ENCODE measurements around the gene CCDC110.
A peak's percentile ranks its signal among the peaks of the same experiment; 100 is the strongest.

CCDC110 gene

GRCh38 chr4:185510806-185511205, 39.3 kb upstream of the CCDC110 start:
- no peak overlapping the region for H3K9ac ChIP-seq
- H4K20me1 ChIP-seq: peaks cover 14% of the 10 kb centered on the region
- no peak for TF ChIP-seq Cebpa-rat (IDR thresholded peaks at IDR 0.05)
- no peak overlapping the region for H3K4me3 ChIP-seq
- peak overlapping the region; percentile 88; the same call in 1 of the 2 replicates for H3K4me2 ChIP-seq
- H3K9me3 ChIP-seq: peaks cover 7% of the 10 kb centered on the region; the same call in 1 of the 2 replicates
- peaks cover 44% of the 10 kb centered on the region for H3K4me1 ChIP-seq
- H3K27me3 ChIP-seq: peaks cover 12% of the 10 kb centered on the region; the same call in 1 of the 2 replicates
- H3K27ac ChIP-seq: no peak overlapping the region
- no peaks in the 10 kb centered on the region for H3K36me3 ChIP-seq

- no peak overlapping the region for H3K4me2 ChIP-seq
- peaks cover 27% of the 10 kb centered on the region for H3K4me1 ChIP-seq
- TF ChIP-seq Cebpa-rat (IDR thresholded peaks at IDR 0.05): no peak
- peaks cover 6% of the 10 kb centered on the region for H4K20me1 ChIP-seq
- H3K9ac ChIP-seq: no peak overlapping the region
- no peaks in the 10 kb centered on the region for H3K36me3 ChIP-seq
- no peak overlapping the region for H3K27ac ChIP-seq
- no peaks in the 10 kb centered on the region for H3K9me3 ChIP-seq
- H3K4me3 ChIP-seq: no peak overlapping the region
- peaks cover 8% of the 10 kb centered on the region; the same call in 1 of the 2 replicates for H3K27me3 ChIP-seq
Measured at GRCh38 chr4:185508181-185508580, 36.6 kb upstream of the CCDC110 start.

GRCh38 chr4:185506422-185506821, 34.9 kb upstream of the CCDC110 start:
- Histone ChIP-seq H3K4me2 (no peak overlapping the region), H3K27ac (no peak overlapping the region), H3K27me3 (no peaks in the 10 kb centered on the region), H3K4me3 (no peak overlapping the region), H3K9ac (no peak overlapping the region), H3K4me1 (peaks cover 9% of the 10 kb centered on the region), H4K20me1 (no peaks in the 10 kb centered on the region), H3K36me3 (no peaks in the 10 kb centered on the region), H3K9me3 (peaks cover 11% of the 10 kb centered on the region)
- no peak for TF ChIP-seq Cebpa-rat (IDR thresholded peaks at IDR 0.05)

GRCh38 chr4:185504098-185505047, 32.8 kb upstream of the CCDC110 start:
- Histone ChIP-seq H3K9me3 (peaks cover 30% of the 10 kb centered on the region), H3K36me3 (no peaks in the 10 kb centered on the region), H3K4me2 (no peak overlapping the region), H3K9ac (no peak overlapping the region), H4K20me1 (no peaks in the 10 kb centered on the region), H3K4me1 (no peaks in the 10 kb centered on the region), H3K4me3 (no peak overlapping the region), H3K27me3 (no peaks in the 10 kb centered on the region), H3K27ac (no peak overlapping the region)
- no peak for TF ChIP-seq Cebpa-rat (IDR thresholded peaks at IDR 0.05)

- H3K27ac ChIP-seq: no peak overlapping the region
- no peaks in the 10 kb centered on the region for H3K36me3 ChIP-seq
- no peak overlapping the region for H3K4me2 ChIP-seq
- no peaks in the 10 kb centered on the region for H3K27me3 ChIP-seq
- H3K9ac ChIP-seq: no peak overlapping the region
- no peak overlapping the region for H3K4me3 ChIP-seq
- H4K20me1 ChIP-seq: no peaks in the 10 kb centered on the region
- TF ChIP-seq Cebpa-rat (IDR thresholded peaks at IDR 0.05): no peak
- H3K9me3 ChIP-seq: peaks cover 30% of the 10 kb centered on the region
- no peaks in the 10 kb centered on the region for H3K4me1 ChIP-seq
Measured at GRCh38 chr4:185502386-185502785, 30.9 kb upstream of the CCDC110 start.

GRCh38 chr4:185500576-185500975, 29.0 kb upstream of the CCDC110 start:
- no peak overlapping the region for H3K4me2 ChIP-seq
- TF ChIP-seq Cebpa-rat (IDR thresholded peaks at IDR 0.05): no peak
- H3K4me3 ChIP-seq: no peak overlapping the region
- H3K36me3 ChIP-seq: no peaks in the 10 kb centered on the region
- peaks cover 30% of the 10 kb centered on the region for H3K9me3 ChIP-seq
- no peaks in the 10 kb centered on the region for H3K27me3 ChIP-seq
- H4K20me1 ChIP-seq: no peaks in the 10 kb centered on the region
- no peak overlapping the region for H3K9ac ChIP-seq
- no peak overlapping the region for H3K27ac ChIP-seq
- H3K4me1 ChIP-seq: no peaks in the 10 kb centered on the region

- no peak for TF ChIP-seq Cebpa-rat (IDR thresholded peaks at IDR 0.05)
- H3K4me1 ChIP-seq: no peaks in the 10 kb centered on the region
- H3K4me2 ChIP-seq: no peak overlapping the region
- H3K36me3 ChIP-seq: no peaks in the 10 kb centered on the region
- no peak overlapping the region for H3K9ac ChIP-seq
- peaks cover 30% of the 10 kb centered on the region for H3K9me3 ChIP-seq
- no peaks in the 10 kb centered on the region for H3K27me3 ChIP-seq
- H3K4me3 ChIP-seq: no peak overlapping the region
- H3K27ac ChIP-seq: no peak overlapping the region
- no peaks in the 10 kb centered on the region for H4K20me1 ChIP-seq
Measured at GRCh38 chr4:185500035-185500434, 28.5 kb upstream of the CCDC110 start.

- H3K4me3 ChIP-seq: no peak overlapping the region
- H4K20me1 ChIP-seq: no peaks in the 10 kb centered on the region
- TF ChIP-seq Cebpa-rat (IDR thresholded peaks at IDR 0.05): no peak
- no peaks in the 10 kb centered on the region for H3K4me1 ChIP-seq
- no peak overlapping the region for H3K4me2 ChIP-seq
- H3K9ac ChIP-seq: no peak overlapping the region
- H3K36me3 ChIP-seq: no peaks in the 10 kb centered on the region
- no peaks in the 10 kb centered on the region for H3K27me3 ChIP-seq
- H3K27ac ChIP-seq: no peak overlapping the region
- peaks cover 37% of the 10 kb centered on the region for H3K9me3 ChIP-seq
Measured at GRCh38 chr4:185488650-185489049, 17.1 kb upstream of the CCDC110 start.

GRCh38 chr4:185481401-185481800, 9.9 kb upstream of the CCDC110 start:
- no peaks in the 10 kb centered on the region for H4K20me1 ChIP-seq
- H3K4me1 ChIP-seq: 0 out of 2 replicates have a peak, but pooled peaks cover 3% of the 10 kb centered on the region
- no peaks in the 10 kb centered on the region for H3K36me3 ChIP-seq
- no peak for TF ChIP-seq Cebpa-rat (IDR thresholded peaks at IDR 0.05)
- no peak overlapping the region for H3K4me3 ChIP-seq
- no peaks in the 10 kb centered on the region for H3K27me3 ChIP-seq
- H3K4me2 ChIP-seq: no peak overlapping the region
- H3K27ac ChIP-seq: no peak overlapping the region
- no peak overlapping the region for H3K9ac ChIP-seq
- H3K9me3 ChIP-seq: no peaks in the 10 kb centered on the region

- no peak for TF ChIP-seq Cebpa-rat (IDR thresholded peaks at IDR 0.05)
Measured at GRCh38 chr4:185480016-185480732, 8.6 kb upstream of the CCDC110 start.

More at GRCh38 chr4:185480016-185480732, 8.6 kb upstream of the CCDC110 start:
- no peaks in the 10 kb centered on the region for H4K20me1 ChIP-seq
- H3K9me3 ChIP-seq: no peaks in the 10 kb centered on the region
- H3K4me1 ChIP-seq: 0 out of 2 replicates have a peak, but pooled peaks cover 3% of the 10 kb centered on the region
- no peak overlapping the region for H3K27ac ChIP-seq
- H3K9ac ChIP-seq: no peak overlapping the region
- no peaks in the 10 kb centered on the region for H3K27me3 ChIP-seq
- H3K36me3 ChIP-seq: no peaks in the 10 kb centered on the region
- H3K4me3 ChIP-seq: no peak overlapping the region
- H3K4me2 ChIP-seq: no peak overlapping the region

All from BLaER1 (cell line).